Mesothelial cell of epicardium (in vitro differentiated cells): ENCODE results near the gene MARCHF3. TPM values are rescaled to one million over a fixed set of nuclear protein-coding genes. Genes with fewer than 3 reads are reported as not detected.

ENCODE experiments used
- DNase-seq, 2 experiments: peaks; one replicate each; pipeline ENCODE4 v3.0.0; 2021; ENCODE audit warnings: low spot score in 2 of 2; ENCODE audit not compliant: unreplicated experiment in 2 of 2
- H3K27ac Mint-ChIP-seq: 2 replicates; pipeline ENCODE4 v1.8.0; 2021; ENCODE audit warnings: mixed read lengths
- H3K27me3 Mint-ChIP-seq: 2 replicates; pipeline ENCODE4 v1.8.0; 2021; ENCODE audit warnings: low read depth, mixed read lengths
- H3K36me3 Mint-ChIP-seq: 2 replicates; pipeline ENCODE4 v1.8.0; 2021; ENCODE audit warnings: mixed read lengths
- H3K4me1 Mint-ChIP-seq: 2 replicates; pipeline ENCODE4 v1.8.0; 2021; ENCODE audit warnings: mixed read lengths
- H3K4me3 Mint-ChIP-seq: 2 replicates; pipeline ENCODE4 v1.8.0; 2021; ENCODE audit warnings: mild to moderate bottlenecking, moderate library complexity, mixed read lengths
- H3K9me3 Mint-ChIP-seq: 2 replicates; pipeline ENCODE4 v1.8.0; 2021; ENCODE audit warnings: mixed read lengths
- total RNA-seq: library from RNA; stranded (reverse); gene quantifications from 3 replicates; pipeline ENCODE4 v1.2.1, GENCODE V29; 2021
- TF ChIP-seq, protein P1 (sequence below): fragments of 200-600 bp; sonication (generic); IDR thresholded peaks from one replicate; pipeline ENCODE4 v1.5.0; 2021; ENCODE audit warnings: antibody characterized with exemption; ENCODE audit not compliant: unreplicated experiment

MARCHF3 gene
- total RNA-seq, 1 donor from 2014 or later = 9.4 TPM

DNA sequence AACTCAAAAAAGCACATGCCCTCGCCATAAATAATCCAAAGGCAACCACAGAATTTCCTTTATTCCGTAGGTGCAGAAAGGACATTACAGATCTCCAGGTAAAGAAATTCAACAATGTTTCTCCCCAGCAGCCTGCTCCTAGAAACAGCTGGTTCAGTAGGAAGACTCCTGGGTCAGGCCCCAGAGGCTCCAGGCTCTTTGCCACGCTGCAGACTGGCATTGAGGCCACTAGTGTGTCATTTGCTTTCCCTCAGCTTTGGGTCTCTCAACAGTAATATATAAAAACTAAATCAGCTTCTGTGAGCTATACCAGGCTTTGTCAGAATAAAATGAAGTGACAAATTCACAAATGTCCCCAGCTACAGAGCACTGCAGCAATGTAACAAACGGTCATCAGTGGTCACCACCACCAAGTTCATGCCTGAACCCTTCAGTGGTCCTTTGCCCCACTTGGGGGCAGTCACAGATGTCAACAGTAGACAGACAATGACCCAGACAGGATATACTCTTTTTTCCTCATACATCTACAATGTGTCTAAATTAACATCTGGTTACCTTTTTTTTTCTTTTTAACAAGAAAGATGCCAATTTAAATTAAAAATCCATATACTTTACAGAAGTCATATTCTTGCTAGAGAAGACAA lies 93.5 kb downstream of the MARCHF3 start:
- H3K4me1 Mint-ChIP-seq = peaks cover 5% of the 10 kb centered on the region
- H3K4me3 Mint-ChIP-seq = no peak overlapping the region
- no peaks in the 10 kb centered on the region for H3K36me3 Mint-ChIP-seq
- H3K27ac Mint-ChIP-seq = no peak overlapping the region
- H3K9me3 Mint-ChIP-seq = peaks cover 3% of the 10 kb centered on the region
- TF ChIP-seq, protein P1, sequence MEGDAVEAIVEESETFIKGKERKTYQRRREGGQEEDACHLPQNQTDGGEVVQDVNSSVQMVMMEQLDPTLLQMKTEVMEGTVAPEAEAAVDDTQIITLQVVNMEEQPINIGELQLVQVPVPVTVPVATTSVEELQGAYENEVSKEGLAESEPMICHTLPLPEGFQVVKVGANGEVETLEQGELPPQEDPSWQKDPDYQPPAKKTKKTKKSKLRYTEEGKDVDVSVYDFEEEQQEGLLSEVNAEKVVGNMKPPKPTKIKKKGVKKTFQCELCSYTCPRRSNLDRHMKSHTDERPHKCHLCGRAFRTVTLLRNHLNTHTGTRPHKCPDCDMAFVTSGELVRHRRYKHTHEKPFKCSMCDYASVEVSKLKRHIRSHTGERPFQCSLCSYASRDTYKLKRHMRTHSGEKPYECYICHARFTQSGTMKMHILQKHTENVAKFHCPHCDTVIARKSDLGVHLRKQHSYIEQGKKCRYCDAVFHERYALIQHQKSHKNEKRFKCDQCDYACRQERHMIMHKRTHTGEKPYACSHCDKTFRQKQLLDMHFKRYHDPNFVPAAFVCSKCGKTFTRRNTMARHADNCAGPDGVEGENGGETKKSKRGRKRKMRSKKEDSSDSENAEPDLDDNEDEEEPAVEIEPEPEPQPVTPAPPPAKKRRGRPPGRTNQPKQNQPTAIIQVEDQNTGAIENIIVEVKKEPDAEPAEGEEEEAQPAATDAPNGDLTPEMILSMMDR = no peak
- no peaks in the 10 kb centered on the region for H3K27me3 Mint-ChIP-seq
- no peak for DNase-seq

DNA sequence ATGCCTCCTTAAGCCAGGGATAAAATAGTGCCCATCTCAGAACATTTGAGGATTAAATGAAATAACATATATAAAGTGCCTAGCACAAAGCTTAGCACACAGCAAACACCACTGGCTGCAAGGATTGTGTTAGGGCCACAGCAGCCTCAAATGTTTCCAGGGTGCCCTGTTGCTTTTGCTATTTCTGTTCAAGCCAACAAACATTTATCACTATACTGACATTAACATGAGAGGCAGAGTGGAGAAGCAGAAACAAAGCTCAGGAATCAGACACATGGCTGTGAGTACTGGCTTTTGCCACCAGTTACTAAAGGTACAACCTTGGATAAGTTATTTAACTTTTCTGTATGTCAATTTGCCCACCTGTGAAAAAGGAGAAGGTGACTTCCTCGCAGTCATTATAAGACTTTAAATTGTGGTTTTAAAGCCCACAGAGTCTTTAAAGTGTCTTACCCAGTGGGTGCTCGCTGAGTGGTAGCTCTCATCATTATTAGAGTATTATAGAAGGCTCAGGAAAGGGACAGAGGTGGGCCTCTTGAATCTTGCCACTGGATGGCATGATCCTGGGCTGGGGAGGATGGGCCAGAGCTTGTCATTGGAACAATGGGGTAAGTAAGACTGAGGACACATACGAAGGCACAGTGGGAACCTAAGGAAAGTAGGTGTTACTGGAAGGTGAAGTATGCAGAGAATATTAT lies 98.2 kb downstream of the MARCHF3 start:
- DNase-seq = no peak
- H3K9me3 Mint-ChIP-seq = peaks cover 3% of the 10 kb centered on the region

GRCh38 chr5:126928041-126928440 lies 102.3 kb downstream of the MARCHF3 start:
- peaks cover 5% of the 10 kb centered on the region for H3K4me1 Mint-ChIP-seq

More for the DNA sequence above, 98.2 kb downstream of the MARCHF3 start:
- no peaks in the 10 kb centered on the region for H3K36me3 Mint-ChIP-seq
- no peaks in the 10 kb centered on the region for H3K27me3 Mint-ChIP-seq
- TF ChIP-seq, protein P1 = no peak
- no peaks in the 10 kb centered on the region for H3K4me1 Mint-ChIP-seq
- no peak overlapping the region for H3K4me3 Mint-ChIP-seq
- no peak overlapping the region for H3K27ac Mint-ChIP-seq

GRCh38 chr5:126927429-126927828 lies 102.9 kb downstream of the MARCHF3 start:
- Mint-ChIP-seq H3K4me3 (no peak overlapping the region), H3K4me1 (peaks cover 5% of the 10 kb centered on the region), H3K27ac (no peak overlapping the region), H3K9me3 (no peaks in the 10 kb centered on the region), H3K36me3 (no peaks in the 10 kb centered on the region), H3K27me3 (no peaks in the 10 kb centered on the region)
- DNase-seq = no peak
- TF ChIP-seq, protein P1 = no peak

More at GRCh38 chr5:126928041-126928440, 102.3 kb downstream of the MARCHF3 start:
- Mint-ChIP-seq H3K27ac (no peak overlapping the region), H3K4me3 (no peak overlapping the region), H3K9me3 (peaks cover 3% of the 10 kb centered on the region), H3K36me3 (no peaks in the 10 kb centered on the region), H3K27me3 (no peaks in the 10 kb centered on the region)
- no peak for DNase-seq
- TF ChIP-seq, protein P1 = no peak

DNA sequence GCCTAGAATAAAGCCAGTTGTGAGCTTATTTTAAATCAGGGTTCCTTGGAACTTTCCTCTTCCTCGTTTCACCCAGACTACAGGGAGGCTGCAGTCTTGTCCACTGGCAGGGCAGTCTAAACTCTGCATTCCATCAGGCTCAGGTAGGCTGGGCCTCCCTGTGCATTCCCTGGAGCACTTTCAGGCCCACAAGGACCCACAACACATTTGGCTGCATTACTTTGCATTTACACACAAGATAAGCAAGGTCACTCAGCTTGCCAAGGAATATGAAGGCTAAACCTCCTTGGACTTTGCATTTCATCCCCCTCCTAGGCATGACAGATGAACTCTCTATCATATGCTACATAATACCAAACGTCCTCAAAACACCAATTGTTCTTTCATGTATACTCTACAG lies 104.2 kb downstream of the MARCHF3 start:
- DNase-seq = no peak
- TF ChIP-seq, protein P1 = no peak

More for the DNA sequence above, 104.2 kb downstream of the MARCHF3 start:
- Mint-ChIP-seq H3K36me3 (no peaks in the 10 kb centered on the region), H3K27me3 (no peaks in the 10 kb centered on the region), H3K4me3 (no peak overlapping the region), H3K27ac (no peak overlapping the region), H3K9me3 (no peaks in the 10 kb centered on the region), H3K4me1 (peaks cover 10% of the 10 kb centered on the region)
